NCI-H2029 treated with DMSO at 0.1 percent for 48 hours (cell line): Measurements from ENCODE around the gene TTC28.

Source experiments
- DNase-seq: peaks from one replicate; lab custom pipeline; 2025; lab: John Stamatoyannopoulos, UW

Gene TTC28

GRCh38 chr22:27986937-27987336, 692.7 kb downstream of the TTC28 start:
- DNase-seq, result no peak

- DNase-seq, result no peak
Observed at GRCh38 chr22:27986459-27986858, 693.2 kb downstream of the TTC28 start.

GRCh38 chr22:27985323-27986275, 694.0 kb downstream of the TTC28 start:
- no peak for DNase-seq

GRCh38 chr22:27984723-27985122, 694.9 kb downstream of the TTC28 start:
- DNase-seq, result no peak

- DNase-seq, result no peak
Observed at GRCh38 chr22:27984001-27984695, 695.5 kb downstream of the TTC28 start.

- DNase-seq, result no peak
Observed at GRCh38 chr22:27983361-27983791, 696.3 kb downstream of the TTC28 start.

- no peak for DNase-seq
Observed at GRCh38 chr22:27982630-27983180, 696.9 kb downstream of the TTC28 start.

GRCh38 chr22:27982106-27982505, 697.5 kb downstream of the TTC28 start:
- no peak for DNase-seq

GRCh38 chr22:27980424-27981148, 699.1 kb downstream of the TTC28 start:
- DNase-seq, result no peak

- no peak for DNase-seq
Observed at GRCh38 chr22:27978802-27979201, 700.8 kb downstream of the TTC28 start.

- no peak for DNase-seq
Observed at GRCh38 chr22:27978317-27978716, 701.3 kb downstream of the TTC28 start.

- DNase-seq, result no peak
Observed at GRCh38 chr22:27976586-27976985, 703.1 kb downstream of the TTC28 start.

- no peak for DNase-seq
Observed at GRCh38 chr22:27975381-27976013, 704.1 kb downstream of the TTC28 start.

- DNase-seq, result no peak
Observed at GRCh38 chr22:27973846-27974245, 705.8 kb downstream of the TTC28 start.

GRCh38 chr22:27972732-27973698, 706.6 kb downstream of the TTC28 start:
- no peak for DNase-seq

- no peak for DNase-seq
Observed at GRCh38 chr22:27971926-27972325, 707.7 kb downstream of the TTC28 start.

GRCh38 chr22:27970596-27971220, 708.9 kb downstream of the TTC28 start:
- no peak for DNase-seq

- DNase-seq, result no peak
Observed at GRCh38 chr22:27966168-27967064, 713.2 kb downstream of the TTC28 start.
